Smooth muscle cell (in vitro differentiated cells): ENCODE results near the gene BBS2. TPM values are rescaled to one million over a fixed set of nuclear protein-coding genes. Genes with fewer than 3 reads are reported as not detected.
"Not testable (repeated sequence)": the region's sequence is repeated elsewhere in the genome, so short reads cannot be mapped to it uniquely, and the experiment has no call there.

Experiments used
- DNase-seq: peaks from one replicate; lab custom pipeline; 2025; ENCODE audit not compliant: unreplicated experiment; lab: John Stamatoyannopoulos, UW
- H2AFZ ChIP-seq: fragments of 200-600 bp; sonication (generic); 2 replicates; pipeline ENCODE4 v1.6.0; 2016; ENCODE audit warnings: antibody characterized with exemption, low read depth, mild to moderate bottlenecking
- H3F3A ChIP-seq: fragments of 200-600 bp; sonication (generic); 2 replicates; pipeline ENCODE4 v1.6.0; 2017; ENCODE audit warnings: antibody characterized with exemption, low read depth
- H3K27ac ChIP-seq: fragments of 200-600 bp; sonication (generic); 2 replicates; pipeline ENCODE4 v1.5.1; 2016; ENCODE audit warnings: low read depth, mild to moderate bottlenecking
- H3K27me3 ChIP-seq: fragments of 200-600 bp; sonication (generic); 2 replicates; pipeline ENCODE4 v1.6.1; 2016; ENCODE audit warnings: low read depth, mild to moderate bottlenecking
- H3K36me3 ChIP-seq: fragments of 200-600 bp; sonication (generic); 2 replicates; pipeline ENCODE4 v1.5.1; 2016; ENCODE audit warnings: low read depth
- H3K4me1 ChIP-seq: fragments of 200-600 bp; sonication (generic); 2 replicates; pipeline ENCODE4 v1.5.1; 2016; ENCODE audit warnings: low read depth
- H3K4me2 ChIP-seq: fragments of 200-600 bp; sonication (generic); 2 replicates; pipeline ENCODE4 v1.6.0; 2016; ENCODE audit warnings: mild to moderate bottlenecking
- H3K4me3 ChIP-seq: fragments of 200-600 bp; sonication (generic); 2 replicates; pipeline ENCODE4 v1.5.1; 2016; ENCODE audit warnings: mild to moderate bottlenecking
- H3K79me2 ChIP-seq: fragments of 200-600 bp; sonication (generic); 2 replicates; pipeline ENCODE4 v1.6.0; 2016; ENCODE audit warnings: low read depth, mild to moderate bottlenecking
- H3K9ac ChIP-seq: fragments of 200-600 bp; sonication (generic); 2 replicates; pipeline ENCODE4 v1.6.0; 2016; ENCODE audit warnings: low read depth
- H3K9me3 ChIP-seq: fragments of 200-600 bp; sonication (generic); replicated peaks from 2 replicates; pipeline ENCODE4 v1.5.1; 2016; ENCODE audit warnings: low read depth
- H4K20me1 ChIP-seq: fragments of 200-600 bp; sonication (generic); 2 replicates; pipeline ENCODE4 v1.6.0; 2016; ENCODE audit warnings: low read depth
- WGBS: methylation state at CpG from one replicate; pipeline ENCODE4 v1.1.7; 2016; ENCODE audit warnings: low lambda C conversion rate; 5-methylcytosine and 5-hydroxymethylcytosine counted together
- polyA plus RNA-seq: library from polyadenylated mRNA; unstranded; fragments of >200 nt; fragmentation: Nextera tagmentation; extraction: Ambion mirVana; gene quantifications from 2 replicates; pipeline ENCODE4 v1.2.1, GENCODE V29; 2016
- total RNA-seq: library from RNA; depleted of rRNA; stranded (reverse); fragments of >200 nt; gene quantifications from 2 replicates; pipeline ENCODE4 v1.2.3, GENCODE V29; 2014
- TF ChIP-seq, protein P1 (sequence below): fragments of 200-600 bp; sonication (generic); IDR thresholded peaks from 2 replicates; pipeline ENCODE4 v1.5.1; 2017; ENCODE audit warnings: borderline replicate concordance, mild to moderate bottlenecking, antibody characterized with exemption; ENCODE audit not compliant: insufficient read depth, poor library complexity, severe bottlenecking

BBS2 gene
- total and polyA plus RNA-seq, 2 experiments from 2014 or later: 20.4 to 33.2 TPM

- WGBS: 93% methylated on average over 1 of the region's 1 CpG
- Histone ChIP-seq H3K27ac (no peak overlapping the region), H3K27me3 (no peaks in the 10 kb centered on the region), H2AFZ (no peak overlapping the region), H3K36me3 (peaks cover 12% of the 10 kb centered on the region), H4K20me1 (no peaks in the 10 kb centered on the region), H3K9ac (no peak overlapping the region), H3K9me3 (no peaks in the 10 kb centered on the region), H3K79me2 (no peaks in the 10 kb centered on the region), H3K4me1 (no peaks in the 10 kb centered on the region), H3F3A (no peaks in the 10 kb centered on the region), H3K4me2 (no peak overlapping the region), H3K4me3 (no peak overlapping the region)
- TF ChIP-seq, protein P1, sequence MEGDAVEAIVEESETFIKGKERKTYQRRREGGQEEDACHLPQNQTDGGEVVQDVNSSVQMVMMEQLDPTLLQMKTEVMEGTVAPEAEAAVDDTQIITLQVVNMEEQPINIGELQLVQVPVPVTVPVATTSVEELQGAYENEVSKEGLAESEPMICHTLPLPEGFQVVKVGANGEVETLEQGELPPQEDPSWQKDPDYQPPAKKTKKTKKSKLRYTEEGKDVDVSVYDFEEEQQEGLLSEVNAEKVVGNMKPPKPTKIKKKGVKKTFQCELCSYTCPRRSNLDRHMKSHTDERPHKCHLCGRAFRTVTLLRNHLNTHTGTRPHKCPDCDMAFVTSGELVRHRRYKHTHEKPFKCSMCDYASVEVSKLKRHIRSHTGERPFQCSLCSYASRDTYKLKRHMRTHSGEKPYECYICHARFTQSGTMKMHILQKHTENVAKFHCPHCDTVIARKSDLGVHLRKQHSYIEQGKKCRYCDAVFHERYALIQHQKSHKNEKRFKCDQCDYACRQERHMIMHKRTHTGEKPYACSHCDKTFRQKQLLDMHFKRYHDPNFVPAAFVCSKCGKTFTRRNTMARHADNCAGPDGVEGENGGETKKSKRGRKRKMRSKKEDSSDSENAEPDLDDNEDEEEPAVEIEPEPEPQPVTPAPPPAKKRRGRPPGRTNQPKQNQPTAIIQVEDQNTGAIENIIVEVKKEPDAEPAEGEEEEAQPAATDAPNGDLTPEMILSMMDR: no peak
- DNase-seq: no peak
These were observed 26.0 kb downstream of the BBS2 start for GRCh38 chr16:56493815-56494214.

DNA sequence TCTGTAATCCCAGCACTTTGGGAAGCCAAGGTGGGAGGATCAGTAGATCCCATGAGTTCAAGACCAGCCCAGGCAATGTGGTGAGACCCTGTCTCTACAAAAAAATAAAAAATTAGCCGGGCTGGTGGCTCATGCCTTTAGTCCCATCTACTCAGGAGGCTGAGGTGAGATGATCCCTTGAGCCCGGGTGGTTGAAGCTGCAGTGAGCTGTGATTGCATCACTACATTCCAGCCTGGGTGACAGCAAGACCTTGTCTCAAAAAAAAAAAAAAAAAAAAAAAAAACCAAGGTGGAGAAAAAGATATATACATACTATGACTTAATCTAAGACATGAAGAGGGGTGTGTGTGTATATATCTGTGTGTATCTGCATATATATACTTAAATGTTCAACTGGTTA, 26.7 kb downstream of the BBS2 start:
- Histone ChIP-seq H4K20me1 (no peaks in the 10 kb centered on the region), H3K27me3 (no peaks in the 10 kb centered on the region), H3K4me3 (no peak overlapping the region), H3K4me1 (no peaks in the 10 kb centered on the region), H3F3A (no peaks in the 10 kb centered on the region), H3K4me2 (no peak overlapping the region), H3K27ac (no peak overlapping the region), H3K9me3 (no peaks in the 10 kb centered on the region), H3K79me2 (no peaks in the 10 kb centered on the region), H2AFZ (no peak overlapping the region), H3K9ac (no peak overlapping the region), H3K36me3 (peaks cover 6% of the 10 kb centered on the region)
- no peak for DNase-seq
- TF ChIP-seq, protein P1: no peak
- 70% methylated on average over 2 of the region's 2 CpGs for WGBS

DNA sequence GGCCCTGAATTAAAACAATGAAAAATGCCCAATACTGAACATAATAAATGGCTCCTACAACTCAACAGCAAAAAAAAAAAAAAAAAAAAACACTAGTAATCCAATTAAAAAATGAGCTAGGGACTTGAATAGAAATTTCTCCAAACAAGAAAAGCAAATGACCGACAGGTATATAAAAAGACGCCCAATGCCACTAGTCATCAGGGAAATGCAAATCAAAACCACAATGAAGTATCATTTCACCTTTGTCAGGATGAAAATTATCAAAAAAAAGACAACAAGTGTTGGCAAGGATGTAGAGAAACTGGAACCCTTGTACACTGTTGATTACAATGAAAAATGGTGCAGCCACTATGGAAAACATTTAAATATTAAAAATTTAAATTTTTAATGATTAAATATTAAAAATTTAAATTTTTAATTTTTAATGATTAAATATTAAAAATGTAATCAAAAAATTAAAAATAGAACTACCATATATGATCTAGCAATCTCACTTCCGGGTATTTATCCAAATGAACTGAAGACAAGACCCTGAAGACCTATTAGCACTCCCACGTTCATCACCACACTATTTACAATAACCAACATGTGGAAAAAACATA, 28.1 kb downstream of the BBS2 start:
- Histone ChIP-seq H3K4me3 (no peak overlapping the region), H3K4me1 (no peaks in the 10 kb centered on the region), H3K27me3 (no peaks in the 10 kb centered on the region), H4K20me1 (no peaks in the 10 kb centered on the region), H3K79me2 (no peaks in the 10 kb centered on the region), H2AFZ (no peak overlapping the region), H3K27ac (no peak overlapping the region), H3K9ac (no peak overlapping the region), H3F3A (no peaks in the 10 kb centered on the region), H3K9me3 (no peaks in the 10 kb centered on the region), H3K36me3 (no peaks in the 10 kb centered on the region), H3K4me2 (no peak overlapping the region)
- no peak for DNase-seq
- 93% methylated on average over 4 of the region's 4 CpGs for WGBS
- TF ChIP-seq, protein P1: no peak

- WGBS: 95% methylated on average over 1 of the region's 1 CpG
- not testable (repeated sequence) for H3K9me3 ChIP-seq
These were observed 31.0 kb downstream of the BBS2 start for GRCh38 chr16:56488868-56489267.

More at GRCh38 chr16:56488868-56489267, 31.0 kb downstream of the BBS2 start:
- not testable (repeated sequence) for H3K27ac ChIP-seq, H4K20me1 ChIP-seq, DNase-seq, H2AFZ ChIP-seq, H3K4me2 ChIP-seq, H3F3A ChIP-seq, H3K4me1 ChIP-seq, H3K27me3 ChIP-seq, H3K4me3 ChIP-seq, H3K79me2 ChIP-seq, H3K9ac ChIP-seq, H3K36me3 ChIP-seq
